ENCODE data around the gene ETFRF1. TPM values are rescaled to one million over a fixed set of nuclear protein-coding genes. Genes with fewer than 3 reads are reported as not detected.

Gene ETFRF1
- total RNA-seq, 2 donors from 2014 or later: 23.1 to 39.3 TPM

GRCh38 chr12:25207411-25207810 lies 12.4 kb downstream of the ETFRF1 start:
- no peaks in the 10 kb centered on the region for H3K9me3 ChIP-seq
- H3K27ac ChIP-seq: no peak overlapping the region
- no peak overlapping the region for H3K4me3 ChIP-seq
- WGBS: 96% methylated on average over 6 of the region's 6 CpGs
- H3K36me3 ChIP-seq: no peaks in the 10 kb centered on the region
- no peak for TF ChIP-seq CTCF (IDR thresholded peaks at IDR 0.05)
- TF ChIP-seq POLR2AphosphoS5 (IDR thresholded peaks at IDR 0.05): no peak
- DNase-seq (ENCODE audit: low spot score): no peak
- intact Hi-C loops (cut with DNase I): no loop called here
- no peaks in the 10 kb centered on the region for H3K4me1 ChIP-seq (replicated peaks)
- no peaks in the 10 kb centered on the region for H3K27me3 ChIP-seq (replicated peaks; ENCODE audit: insufficient read depth)

- Histone ChIP-seq H3K4me3 (no peak overlapping the region), H3K27ac (no peak overlapping the region), H3K36me3 (no peaks in the 10 kb centered on the region), H3K27me3 (replicated peaks; ENCODE audit: insufficient read depth) (no peaks in the 10 kb centered on the region), H3K4me1 (replicated peaks) (no peaks in the 10 kb centered on the region), H3K9me3 (no peaks in the 10 kb centered on the region)
- 92% methylated on average over 1 of the region's 1 CpG for WGBS
- intact Hi-C loops (cut with DNase I): no loop called here
- TF ChIP-seq POLR2AphosphoS5 (IDR thresholded peaks at IDR 0.05) (no peak), CTCF (IDR thresholded peaks at IDR 0.05) (no peak), POLR2A (IDR thresholded peaks at IDR 0.05) (no peak)
- DNase-seq (ENCODE audit: low spot score): no peak
Observed at GRCh38 chr12:25207846-25208245, 12.8 kb downstream of the ETFRF1 start.

GRCh38 chr12:25208554-25208953 lies 13.5 kb downstream of the ETFRF1 start:
- TF ChIP-seq CTCF (IDR thresholded peaks at IDR 0.05): no peak
- no peak overlapping the region for H3K4me3 ChIP-seq
- H3K4me1 ChIP-seq (replicated peaks): no peaks in the 10 kb centered on the region
- 75% methylated on average over 1 of the region's 1 CpG for WGBS
- no peaks in the 10 kb centered on the region for H3K9me3 ChIP-seq
- no peak for DNase-seq (ENCODE audit: low spot score)
- no peak overlapping the region for H3K27ac ChIP-seq
- H3K36me3 ChIP-seq: no peaks in the 10 kb centered on the region
- intact Hi-C loops (cut with DNase I): no loop called here
- H3K27me3 ChIP-seq (replicated peaks; ENCODE audit: insufficient read depth): no peaks in the 10 kb centered on the region

GRCh38 chr12:25213338-25213737 lies 18.3 kb downstream of the ETFRF1 start:
- H3K4me1 ChIP-seq (replicated peaks): no peaks in the 10 kb centered on the region
- no peaks in the 10 kb centered on the region for H3K9me3 ChIP-seq
- TF ChIP-seq POLR2AphosphoS5 (IDR thresholded peaks at IDR 0.05) (no peak), CTCF (IDR thresholded peaks at IDR 0.05) (no peak), POLR2A (IDR thresholded peaks at IDR 0.05) (no peak)
- no peak for DNase-seq (ENCODE audit: low spot score)
- no peak overlapping the region for H3K4me3 ChIP-seq
- intact Hi-C loops (cut with DNase I): no loop called here
- H3K27ac ChIP-seq: no peak overlapping the region
- H3K36me3 ChIP-seq: no peaks in the 10 kb centered on the region
- no peaks in the 10 kb centered on the region for H3K27me3 ChIP-seq (replicated peaks; ENCODE audit: insufficient read depth)
- WGBS: 95% methylated on average over 1 of the region's 1 CpG

GRCh38 chr12:25236190-25236589 lies 41.2 kb downstream of the ETFRF1 start:
- intact Hi-C loops (cut with DNase I): no loop called here
- WGBS: 75% methylated on average over 1 of the region's 1 CpG

More at GRCh38 chr12:25236190-25236589, 41.2 kb downstream of the ETFRF1 start:
- DNase-seq (ENCODE audit: low spot score): no peak
- H3K4me3 ChIP-seq: no peak overlapping the region
- no peaks in the 10 kb centered on the region for H3K27me3 ChIP-seq (replicated peaks; ENCODE audit: insufficient read depth)
- no peaks in the 10 kb centered on the region for H3K4me1 ChIP-seq (replicated peaks)
- H3K9me3 ChIP-seq: no peaks in the 10 kb centered on the region
- TF ChIP-seq POLR2AphosphoS5 (IDR thresholded peaks at IDR 0.05) (no peak), POLR2A (IDR thresholded peaks at IDR 0.05) (no peak), CTCF (IDR thresholded peaks at IDR 0.05) (no peak)
- H3K27ac ChIP-seq: no peak overlapping the region
- no peaks in the 10 kb centered on the region for H3K36me3 ChIP-seq
